GM10847 (cell line): ENCODE measurements around the gene ZNF385B.

Experiments
- POLR2A ChIP-seq: IDR thresholded peaks from 2 replicates; pipeline ENCODE4 v1.6.1; 2011; ENCODE audit not compliant: insufficient read length; ENCODE audit errors: extremely low read depth

The ZNF385B gene

DNA sequence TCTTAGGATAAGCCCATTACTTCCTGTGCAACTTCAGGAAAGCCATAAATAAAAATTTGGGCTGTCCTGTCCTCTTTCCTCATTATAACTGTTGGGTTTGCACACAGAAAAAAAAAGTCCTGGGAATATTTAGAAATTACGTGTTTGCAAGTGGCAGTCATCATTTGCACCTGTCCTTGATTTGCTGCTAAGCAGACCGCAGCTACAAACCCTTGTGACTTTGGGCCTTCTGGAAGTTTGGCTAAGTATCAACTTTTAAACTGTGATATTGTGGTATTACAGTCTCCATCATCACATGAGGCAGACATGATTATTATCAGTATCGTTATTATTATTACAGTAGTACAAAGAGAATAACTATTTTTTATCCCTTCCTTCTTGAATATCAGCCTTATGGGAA lies 336.1 kb downstream of the ZNF385B start:
- no peak for TF ChIP-seq POLR2A

DNA sequence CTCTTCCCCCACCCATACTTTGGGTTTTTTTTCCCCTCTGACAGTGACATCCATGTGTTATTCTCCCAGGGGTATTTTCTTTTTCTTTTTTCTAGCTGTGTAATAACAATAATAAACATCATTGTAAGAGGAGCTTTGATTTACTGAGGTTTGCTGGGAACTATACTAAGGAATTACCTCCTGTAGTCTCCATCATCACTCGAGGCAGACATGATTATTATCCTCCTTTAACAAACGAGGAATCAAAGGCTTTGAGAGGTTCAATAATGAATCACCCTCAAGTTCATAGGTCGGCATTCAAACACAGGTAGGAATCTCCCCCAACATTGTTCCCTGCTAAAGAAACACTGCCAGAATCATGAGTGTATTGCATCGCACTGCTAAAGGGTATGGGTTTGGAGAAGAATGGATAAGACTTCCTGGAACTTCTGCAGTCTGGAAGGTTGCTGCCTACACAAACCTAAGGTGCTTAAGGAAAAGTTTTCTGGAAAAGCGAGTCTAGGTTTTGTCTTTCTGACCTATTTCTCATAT lies 336.5 kb downstream of the ZNF385B start:
- no peak for TF ChIP-seq POLR2A

GRCh38 chr2:179521944-179522343 lies 339.5 kb downstream of the ZNF385B start:
- no peak for TF ChIP-seq POLR2A

DNA sequence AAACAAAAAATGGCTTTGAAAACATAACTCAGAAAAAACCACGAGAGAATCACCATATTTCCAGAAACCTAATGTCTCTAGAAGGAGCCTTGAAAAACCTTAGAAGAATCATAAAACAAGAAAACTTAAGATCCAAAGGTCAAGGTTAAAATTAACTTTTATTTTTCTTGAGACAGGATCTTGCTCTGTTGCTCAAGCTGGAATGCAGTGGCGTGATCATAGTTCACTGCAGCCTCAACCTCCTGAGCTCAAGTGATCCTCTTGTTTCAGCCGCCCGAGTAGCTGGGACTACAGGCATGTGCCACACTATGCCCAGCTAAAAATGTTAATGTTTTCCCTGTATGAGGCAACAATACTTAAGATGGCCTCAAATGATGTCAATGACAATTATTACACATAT lies 342.6 kb downstream of the ZNF385B start:
- no peak for TF ChIP-seq POLR2A

GRCh38 chr2:179513181-179513580 lies 348.2 kb downstream of the ZNF385B start:
- no peak for TF ChIP-seq POLR2A

- TF ChIP-seq POLR2A, result no peak
Measured at GRCh38 chr2:179512281-179513035, 349.0 kb downstream of the ZNF385B start.

DNA sequence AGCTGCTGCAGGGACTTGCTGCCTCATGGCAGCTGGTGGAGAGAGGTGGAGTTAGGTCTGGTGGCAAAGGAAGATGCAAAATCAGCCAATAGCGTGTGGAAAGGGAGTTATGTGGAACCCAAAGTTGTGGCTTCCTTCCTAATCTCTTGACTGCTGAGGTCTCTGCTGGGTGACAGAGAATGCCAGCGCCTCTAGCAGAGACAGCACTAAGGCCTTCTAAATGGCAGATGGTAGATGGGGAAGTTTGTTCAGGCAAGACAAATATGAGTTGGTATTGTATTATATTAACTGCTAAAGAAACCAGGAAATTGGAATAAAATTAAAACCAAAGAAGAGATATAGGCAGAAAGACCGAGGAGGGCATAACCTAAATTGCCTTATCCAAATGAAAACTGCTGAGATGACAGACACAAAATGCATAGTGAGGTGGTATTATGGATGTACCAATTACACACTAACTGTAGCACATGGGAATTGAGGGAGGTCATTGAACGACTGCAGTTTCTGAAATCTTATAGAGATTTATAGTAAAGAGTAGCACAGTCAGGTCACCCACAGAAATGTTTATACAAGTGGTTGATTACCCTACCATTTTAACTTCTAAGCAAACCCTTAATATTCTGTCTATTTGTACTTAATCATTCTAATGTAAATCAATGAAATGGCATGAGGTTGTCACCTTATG lies 350.2 kb downstream of the ZNF385B start:
- TF ChIP-seq POLR2A, result no peak

DNA sequence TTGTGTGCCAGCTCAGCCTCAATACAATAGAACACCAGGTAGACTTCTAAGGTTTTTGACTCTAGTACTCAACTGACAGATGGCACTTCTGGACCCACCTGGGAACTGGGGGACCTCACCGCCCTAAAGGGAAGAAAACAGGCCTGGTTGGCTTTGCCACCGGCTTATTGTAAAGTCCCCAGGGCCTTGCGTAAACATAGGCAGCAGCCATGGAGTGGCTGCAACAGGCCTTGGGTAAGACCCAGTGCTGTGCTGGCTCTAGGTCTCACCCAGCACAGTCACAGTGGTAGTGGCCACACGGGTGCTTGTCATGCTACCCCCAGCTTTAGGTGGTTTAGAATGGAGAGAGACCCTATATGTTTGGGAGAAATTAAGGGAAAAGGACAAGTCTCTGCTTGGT lies 366.1 kb downstream of the ZNF385B start:
- no peak for TF ChIP-seq POLR2A

DNA sequence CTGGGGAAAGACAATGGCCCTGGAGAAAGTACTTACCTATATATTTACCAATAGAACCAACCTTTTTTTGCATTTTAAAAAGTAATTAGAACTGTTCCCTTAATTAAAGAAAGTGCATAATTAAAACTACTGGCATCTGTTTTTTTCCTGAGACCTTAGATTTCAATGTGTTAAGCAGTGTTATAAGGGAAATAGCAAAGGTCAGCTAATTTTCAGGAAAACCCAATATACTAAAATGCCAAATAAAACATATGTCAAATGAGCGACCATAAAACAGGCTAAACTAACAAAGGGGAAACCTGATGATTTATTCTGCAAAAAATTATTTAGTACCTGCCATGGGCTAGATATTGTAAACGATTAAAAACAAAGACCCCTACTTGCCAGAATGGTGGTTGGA lies 372.8 kb downstream of the ZNF385B start:
- no peak for TF ChIP-seq POLR2A

DNA sequence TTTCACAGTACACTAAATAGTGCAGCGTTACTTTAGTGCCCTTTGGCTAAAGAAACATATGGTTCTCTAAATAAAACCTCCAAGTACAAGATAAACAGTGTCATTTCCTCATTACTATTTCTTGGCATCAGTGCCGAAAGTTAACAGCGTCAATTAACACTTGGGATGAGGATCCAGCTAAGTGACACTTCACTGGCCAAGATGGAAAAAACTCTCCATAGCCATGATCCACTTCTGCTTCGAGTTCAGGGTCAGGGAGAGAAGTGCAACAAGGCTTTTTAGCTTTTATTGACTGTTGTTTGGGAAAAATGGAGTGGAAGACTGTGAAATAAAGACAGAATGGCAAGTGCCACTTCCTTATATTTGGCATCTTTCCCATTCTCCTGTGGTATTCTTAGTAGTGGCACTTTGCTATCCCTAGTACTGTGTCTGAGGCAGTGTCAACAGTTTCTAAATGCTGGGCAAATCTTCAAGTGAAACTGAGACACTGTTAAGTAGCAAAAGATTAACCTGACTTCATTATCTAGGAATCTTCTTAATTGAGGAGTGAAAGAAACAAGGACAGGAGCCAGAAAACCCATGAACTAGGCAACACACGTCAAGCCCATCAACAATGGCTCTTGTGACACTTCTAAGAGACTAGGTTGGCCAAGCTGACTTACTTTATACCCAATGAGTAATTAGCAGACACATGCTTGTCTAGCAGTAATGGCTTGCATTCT lies 374.2 kb downstream of the ZNF385B start:
- TF ChIP-seq POLR2A, result no peak

- TF ChIP-seq POLR2A, result no peak
Measured at GRCh38 chr2:179483131-179483530, 378.3 kb downstream of the ZNF385B start.

GRCh38 chr2:179479947-179480346 lies 381.5 kb downstream of the ZNF385B start:
- no peak for TF ChIP-seq POLR2A

- no peak for TF ChIP-seq POLR2A
Measured at GRCh38 chr2:179478771-179479170, 382.6 kb downstream of the ZNF385B start.

DNA sequence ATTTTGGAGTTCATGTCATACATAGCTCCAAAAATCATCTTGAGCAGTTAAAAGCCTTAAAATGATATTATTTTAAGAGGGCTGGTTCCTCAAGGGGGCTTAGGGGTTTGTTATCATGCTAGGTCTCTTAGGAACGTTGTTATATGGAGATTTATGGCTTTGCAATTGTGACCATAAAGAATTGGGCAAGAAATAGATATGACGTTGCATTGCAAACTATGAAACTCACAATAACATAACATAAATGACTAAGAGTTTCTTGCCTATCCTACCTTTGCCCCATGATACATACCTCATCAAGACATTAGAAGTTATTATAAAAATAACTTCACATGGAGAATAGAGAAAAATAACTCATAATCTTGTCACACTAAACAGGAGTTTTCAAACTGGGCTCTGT lies 390.4 kb downstream of the ZNF385B start:
- no peak for TF ChIP-seq POLR2A

DNA sequence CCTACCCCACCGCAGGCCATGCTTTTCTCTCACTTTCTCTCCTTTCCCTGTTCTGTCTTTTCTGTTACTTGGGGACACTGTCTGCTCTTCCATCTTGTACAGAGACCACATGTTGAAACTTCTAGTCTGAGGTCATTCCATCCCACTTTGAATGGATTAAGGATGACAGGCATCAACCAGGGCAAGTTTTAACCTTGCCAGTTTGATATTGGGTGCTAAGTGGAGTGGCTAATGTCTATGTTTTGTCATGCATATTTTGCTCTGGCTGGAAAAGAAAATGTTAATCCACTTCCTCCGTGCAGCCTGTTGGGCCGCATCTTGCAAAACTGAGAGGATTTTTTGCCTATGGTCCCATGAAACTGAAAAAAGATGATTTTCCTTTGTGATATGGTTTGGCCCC lies 391.3 kb downstream of the ZNF385B start:
- TF ChIP-seq POLR2A, result no peak

- TF ChIP-seq POLR2A, result no peak
Measured at GRCh38 chr2:179467960-179468359, 393.5 kb downstream of the ZNF385B start.
